Mammary epithelial cell (primary cell): ENCODE measurements around the gene ADAM12.

Source experiments
- CTCF ChIP-seq, 2 donors: IDR thresholded peaks in 1 of 2; conservative IDR thresholded peaks in 1 of 2; 2 replicates each; pipeline ENCODE4 v1.5.1; 2011 to 2012; ENCODE audit warnings: inconsistent platforms in 2 of 2, low read length in 2 of 2, mild to moderate bottlenecking in 2 of 2, control low read depth in 1 of 2, low read depth in 1 of 2; ENCODE audit not compliant: insufficient read depth in 1 of 2; ENCODE audit errors: extremely low read depth in 1 of 2
- EZH2 ChIP-seq: IDR thresholded peaks from 2 replicates; pipeline ENCODE4 v1.6.1; 2012; ENCODE audit warnings: low read length, inconsistent platforms, borderline replicate concordance

DNA sequence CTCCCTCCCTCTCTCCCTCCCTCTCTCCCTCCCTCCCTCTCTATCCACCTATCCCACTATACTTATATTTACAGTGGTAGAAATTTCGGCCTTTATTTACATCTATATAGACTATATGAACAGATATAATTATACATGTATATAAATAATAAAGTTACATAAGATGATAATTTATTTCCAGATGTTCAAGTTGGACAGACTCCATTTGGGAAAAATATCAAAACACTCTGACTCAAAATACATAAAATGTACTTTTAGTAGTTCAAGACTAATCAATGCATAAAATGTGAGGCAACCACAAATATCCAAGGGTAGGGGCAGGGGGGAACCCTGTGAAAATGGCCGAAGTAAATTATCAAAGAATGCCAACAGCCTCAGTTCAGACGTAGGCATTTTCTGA, 288.9 kb downstream of the ADAM12 start:
- TF ChIP-seq CTCF (conservative IDR thresholded peaks at IDR 0.05 in 1 of 2, IDR thresholded peaks at IDR 0.05 in 1 of 2; ENCODE audit: extremely low read depth in 1 of 2, insufficient read depth in 1 of 2, low read depth in 1 of 2, low read length in 2 of 2) (no peak), EZH2 (no peak)
